Measurements from ENCODE around the gene NECTIN2.

GRCh38 chr19:44871809-44872208 is 25.7 kb downstream of the NECTIN2 start:
- no peak for TF ChIP-seq EZH2 (IDR thresholded peaks at IDR 0.05)
- TF ChIP-seq POLR2AphosphoS5 (IDR thresholded peaks at IDR 0.05; ENCODE audit: borderline replicate concordance, low read depth, low read length) = no peak

All from SK-N-MC (cell line).